ENCODE results near the gene PDPK1. TPM values are rescaled to one million over a fixed set of nuclear protein-coding genes. Genes with fewer than 3 reads are reported as not detected.

Gene PDPK1
- total RNA-seq, 4 donors from 2014 or later = 28.6 to 41.7 (median 32.4) TPM

DNA sequence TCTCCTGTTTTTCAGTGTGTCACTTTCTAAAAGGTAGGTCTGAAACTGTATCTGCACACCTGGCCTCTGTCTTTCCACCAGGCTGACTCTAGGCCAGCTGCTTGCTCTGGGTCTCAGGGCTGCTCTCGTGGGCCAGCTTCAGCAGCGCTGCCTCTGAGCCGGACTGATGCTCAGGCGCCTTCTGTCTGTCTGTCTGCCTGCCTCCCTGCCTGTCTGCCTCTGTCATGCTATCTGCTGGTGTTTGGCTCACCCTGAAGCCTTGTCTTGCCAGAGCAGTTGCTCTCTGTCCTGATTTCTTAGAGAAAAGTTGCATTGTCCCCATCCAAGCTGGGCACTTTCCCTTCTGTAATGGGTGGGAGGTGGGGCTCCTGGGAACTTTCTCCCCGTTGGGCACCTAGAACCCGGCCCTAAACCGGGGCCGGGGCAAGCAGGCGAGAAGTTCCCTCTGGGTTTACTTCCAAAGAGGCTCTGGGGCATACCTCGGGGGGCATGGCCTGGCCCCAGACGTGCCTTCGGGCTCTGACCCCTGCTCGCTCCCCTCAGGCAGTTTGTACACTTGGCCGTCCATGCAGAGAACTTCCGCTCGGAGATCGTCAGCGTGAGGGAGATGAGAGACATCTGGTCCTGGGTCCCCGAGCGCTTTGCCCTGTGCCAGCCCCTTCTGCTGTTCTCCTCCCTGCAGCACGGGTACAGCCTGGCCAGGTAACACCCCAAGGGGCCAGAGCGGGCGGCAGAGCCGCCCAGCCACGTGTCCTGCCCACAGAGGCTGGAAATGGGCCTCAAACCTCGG, 39.9 kb upstream of the PDPK1 start:
- H3K4me1 ChIP-seq = peaks cover 0 to 38% (median 16%) of the 10 kb centered on the region in 4 donors
- H3K9me3 ChIP-seq = no peaks in the 10 kb centered on the region
- 84 to 86% methylated on average over 24 to 25 of the region's 26 CpGs for WGBS, 2 donors
- no peaks in the 10 kb centered on the region for H3K27me3 ChIP-seq
- H3K4me3 ChIP-seq = no peak overlapping the region
- no peak overlapping the region for H3K27ac ChIP-seq
- TF ChIP-seq POLR2A (IDR thresholded peaks at IDR 0.05) (no peak), EP300 (IDR thresholded peaks at IDR 0.05) (no peak)
- TF ChIP-seq, protein P1, sequence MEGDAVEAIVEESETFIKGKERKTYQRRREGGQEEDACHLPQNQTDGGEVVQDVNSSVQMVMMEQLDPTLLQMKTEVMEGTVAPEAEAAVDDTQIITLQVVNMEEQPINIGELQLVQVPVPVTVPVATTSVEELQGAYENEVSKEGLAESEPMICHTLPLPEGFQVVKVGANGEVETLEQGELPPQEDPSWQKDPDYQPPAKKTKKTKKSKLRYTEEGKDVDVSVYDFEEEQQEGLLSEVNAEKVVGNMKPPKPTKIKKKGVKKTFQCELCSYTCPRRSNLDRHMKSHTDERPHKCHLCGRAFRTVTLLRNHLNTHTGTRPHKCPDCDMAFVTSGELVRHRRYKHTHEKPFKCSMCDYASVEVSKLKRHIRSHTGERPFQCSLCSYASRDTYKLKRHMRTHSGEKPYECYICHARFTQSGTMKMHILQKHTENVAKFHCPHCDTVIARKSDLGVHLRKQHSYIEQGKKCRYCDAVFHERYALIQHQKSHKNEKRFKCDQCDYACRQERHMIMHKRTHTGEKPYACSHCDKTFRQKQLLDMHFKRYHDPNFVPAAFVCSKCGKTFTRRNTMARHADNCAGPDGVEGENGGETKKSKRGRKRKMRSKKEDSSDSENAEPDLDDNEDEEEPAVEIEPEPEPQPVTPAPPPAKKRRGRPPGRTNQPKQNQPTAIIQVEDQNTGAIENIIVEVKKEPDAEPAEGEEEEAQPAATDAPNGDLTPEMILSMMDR (IDR thresholded peaks at IDR 0.05) = no peak
- H3K36me3 ChIP-seq = peaks cover 0 to 42% (median 0%) of the 10 kb centered on the region in 3 donors
- no peak for DNase-seq (ENCODE audit: low spot score in 2 of 2)

DNA sequence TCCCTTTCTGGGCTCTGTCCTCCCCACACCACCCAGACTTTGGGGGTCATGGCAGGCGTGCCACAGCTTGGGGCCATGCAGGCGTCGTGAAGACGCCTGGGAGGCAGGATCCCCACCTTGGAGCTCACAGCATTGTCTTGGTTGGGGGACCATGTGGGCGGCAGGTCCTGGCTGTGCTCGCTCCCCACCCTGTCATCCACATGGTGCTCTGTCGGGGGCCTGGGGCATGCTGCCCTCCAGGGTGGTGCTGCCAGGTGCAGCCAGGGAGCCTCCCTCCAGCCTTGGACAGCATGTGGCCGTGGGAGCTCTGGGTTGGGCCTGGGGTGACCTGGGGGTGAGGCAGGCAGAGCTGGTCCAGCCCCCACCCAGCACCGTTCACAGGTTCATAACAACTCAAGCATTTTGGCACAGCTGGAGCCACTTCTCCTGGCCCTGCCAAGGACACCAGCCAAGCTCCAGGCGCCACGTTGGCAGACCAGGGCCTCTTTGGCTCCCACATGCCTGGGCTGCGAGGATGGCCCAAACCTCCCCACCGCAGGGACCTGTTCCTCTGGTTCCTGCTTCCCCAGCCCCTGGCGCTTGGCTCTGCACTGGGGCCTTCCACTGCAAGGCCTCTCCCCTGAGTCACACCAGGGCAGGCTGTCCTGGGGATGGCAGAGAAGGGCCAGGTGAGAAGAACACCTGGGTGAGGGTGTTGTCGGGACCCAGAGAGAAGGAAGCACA, 39.1 kb upstream of the PDPK1 start:
- 89% methylated on average over 7 of the region's 15 CpGs; no CpG with 5 or more reads in 1 of the 2 donors for WGBS, 2 donors
- H3K4me3 ChIP-seq = no peak overlapping the region
- peaks cover 0 to 43% (median 19%) of the 10 kb centered on the region in 4 donors for H3K4me1 ChIP-seq
- no peaks in the 10 kb centered on the region for H3K27me3 ChIP-seq
- DNase-seq (ENCODE audit: low spot score in 2 of 2) = no peak
- H3K36me3 ChIP-seq = peaks cover 0 to 42% (median 0%) of the 10 kb centered on the region in 3 donors
- H3K27ac ChIP-seq = no peak overlapping the region
- no peaks in the 10 kb centered on the region for H3K9me3 ChIP-seq
- TF ChIP-seq POLR2A (IDR thresholded peaks at IDR 0.05) = no peak
- no peak for TF ChIP-seq EP300 (IDR thresholded peaks at IDR 0.05)
- TF ChIP-seq, protein P1 (IDR thresholded peaks at IDR 0.05) = no peak

DNA sequence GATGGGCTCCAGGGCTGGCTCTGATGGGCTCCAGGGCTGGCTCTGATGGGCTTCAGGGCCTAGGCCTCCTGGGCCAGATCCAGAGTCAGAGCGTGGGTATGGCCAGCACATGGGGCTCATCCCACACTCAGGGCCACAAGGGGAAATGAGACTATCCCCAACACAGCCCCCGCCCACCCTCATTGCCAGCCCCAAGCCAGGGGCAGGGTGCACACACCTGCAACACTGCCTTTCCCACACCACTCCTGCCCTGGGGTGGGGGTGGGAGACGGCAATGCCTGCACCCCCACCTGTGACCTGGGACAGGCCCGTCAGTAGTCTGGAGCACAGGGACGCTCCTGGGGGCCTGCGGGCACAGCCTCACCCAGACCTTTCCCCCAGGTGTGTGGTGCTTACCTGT, 38.4 kb upstream of the PDPK1 start:
- Histone ChIP-seq H3K36me3 (peaks cover 0 to 42% (median 0%) of the 10 kb centered on the region in 3 donors), H3K4me1 (peaks cover 0 to 43% (median 20%) of the 10 kb centered on the region in 4 donors)

DNA sequence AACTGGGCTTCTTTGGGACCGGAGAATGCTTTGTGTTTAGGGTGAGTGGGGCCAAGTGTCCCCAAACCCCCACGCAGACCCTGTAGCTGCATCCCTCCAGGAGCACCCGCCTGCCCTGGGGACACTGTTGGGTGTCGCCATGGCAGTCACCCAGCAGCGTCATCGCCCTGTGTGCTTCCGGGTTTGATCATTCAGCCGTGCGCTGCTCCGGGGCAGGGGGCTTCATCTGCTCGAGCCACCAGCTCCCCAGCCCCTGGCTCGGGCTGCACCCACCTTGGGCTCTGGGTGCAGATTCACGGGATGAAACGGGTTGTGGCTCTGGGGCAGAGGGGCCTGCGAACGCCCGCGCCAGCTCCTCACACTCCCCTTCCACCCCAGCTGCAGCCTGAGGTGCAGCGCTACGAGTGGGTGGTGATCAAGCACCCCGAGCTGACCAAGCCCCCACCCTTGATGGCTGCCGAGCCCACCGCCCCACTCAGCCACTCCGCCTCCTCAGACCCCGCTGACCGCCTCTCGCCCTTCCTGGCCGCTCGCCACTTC, 37.9 kb upstream of the PDPK1 start:
- Histone ChIP-seq H3K4me3 (no peak overlapping the region), H3K36me3 (peaks cover 0 to 42% (median 0%) of the 10 kb centered on the region in 3 donors), H3K27ac (no peak overlapping the region), H3K27me3 (no peaks in the 10 kb centered on the region), H3K9me3 (no peaks in the 10 kb centered on the region), H3K4me1 (peaks cover 0 to 43% (median 20%) of the 10 kb centered on the region in 4 donors)
- DNase-seq (ENCODE audit: low spot score in 2 of 2) = no peak
- no peak for TF ChIP-seq POLR2A (IDR thresholded peaks at IDR 0.05)
- TF ChIP-seq, protein P1 (IDR thresholded peaks at IDR 0.05) = no peak
- TF ChIP-seq EP300 (IDR thresholded peaks at IDR 0.05) = no peak
- 83 to 89% methylated on average over 21 to 27 of the region's 29 CpGs for WGBS, 2 donors

More for the DNA sequence above, 38.4 kb upstream of the PDPK1 start:
- TF ChIP-seq, protein P1 (IDR thresholded peaks at IDR 0.05) = no peak
- TF ChIP-seq EP300 (IDR thresholded peaks at IDR 0.05) = no peak
- no peak for TF ChIP-seq POLR2A (IDR thresholded peaks at IDR 0.05)
- no peak overlapping the region for H3K27ac ChIP-seq
- 77% methylated on average over 3 of the region's 6 CpGs; no CpG with 5 or more reads in 1 of the 2 donors for WGBS, 2 donors
- H3K4me3 ChIP-seq = no peak overlapping the region
- H3K9me3 ChIP-seq = no peaks in the 10 kb centered on the region
- no peaks in the 10 kb centered on the region for H3K27me3 ChIP-seq
- no peak for DNase-seq (ENCODE audit: low spot score in 2 of 2)

Data from tibial nerve (tissue), 4 donors.